GM21717 (cell line): ENCODE measurements around the gene SRP54.
"Not testable (repeated sequence)": the region's sequence is repeated elsewhere in the genome, so short reads cannot be mapped to it uniquely, and the experiment has no call there.

Source experiments
- ATAC-seq: cut with Tn5 transposase; IDR thresholded peaks from one replicate; pipeline ENCODE4 v1.9.1; 2021; ENCODE audit warnings: mild to moderate bottlenecking, moderate library complexity; ENCODE audit not compliant: unreplicated experiment

Gene SRP54

DNA sequence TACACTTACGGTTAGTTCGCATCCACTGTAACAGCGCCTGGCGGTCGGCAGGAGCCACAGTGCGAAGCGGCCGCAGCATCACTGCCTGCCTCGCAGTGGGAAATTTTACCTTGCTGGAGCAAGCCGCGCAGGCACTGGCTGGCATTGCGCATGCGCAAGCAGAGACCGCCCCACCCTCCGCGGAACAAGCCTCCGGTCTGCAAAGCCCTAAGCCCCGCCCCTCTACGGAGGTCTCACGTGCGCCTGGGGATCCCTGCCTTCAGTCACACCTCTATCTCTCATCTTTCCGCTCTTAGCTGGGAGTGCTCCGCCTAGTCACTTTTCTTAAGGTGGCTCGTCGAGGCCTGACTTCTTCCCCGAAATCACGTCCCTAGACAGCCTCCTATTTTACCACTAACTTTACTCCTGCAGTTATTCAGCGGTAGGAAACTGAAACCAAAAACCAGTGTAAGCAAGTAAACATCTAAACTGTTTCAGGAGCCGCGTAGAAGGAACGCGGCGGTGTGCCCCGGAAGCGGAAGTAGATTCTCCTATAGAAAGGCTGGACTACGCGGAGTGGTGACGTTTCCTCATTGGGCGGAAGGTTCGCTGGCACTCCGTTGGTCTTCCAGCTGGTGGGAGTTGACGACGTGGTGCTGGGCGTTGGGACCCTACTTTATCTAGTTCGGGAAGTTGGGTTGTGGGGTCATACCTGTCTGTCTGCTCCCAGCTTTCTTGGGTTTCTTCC lies at the start of gene SRP54:
TSS of gene SRP54 (plus strand) at position 572 of the 727 bp plus-strand sequence. CDS start 13,718 bp downstream, outside the sequence.
- peak; percentile 87 for ATAC-seq

DNA sequence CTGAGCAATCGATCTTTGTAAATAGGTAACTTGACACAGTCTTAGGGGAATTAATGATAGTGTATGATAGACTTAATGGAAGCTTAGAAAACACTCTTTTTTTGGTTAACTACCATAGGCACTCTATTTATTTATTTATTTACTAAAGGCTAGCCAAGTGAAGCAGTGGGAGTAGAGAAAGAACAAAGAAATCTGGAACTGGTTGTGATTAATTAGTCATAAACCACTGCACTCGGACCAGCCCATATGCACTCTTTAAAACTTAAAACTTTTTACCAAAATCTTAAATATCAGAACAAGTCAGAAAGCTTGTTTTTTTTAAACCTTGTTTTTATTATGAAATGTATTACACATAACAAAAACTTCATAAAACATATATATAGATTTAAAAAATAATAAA lies 49.5 kb upstream of the SRP54 start:
- no peak for ATAC-seq

DNA sequence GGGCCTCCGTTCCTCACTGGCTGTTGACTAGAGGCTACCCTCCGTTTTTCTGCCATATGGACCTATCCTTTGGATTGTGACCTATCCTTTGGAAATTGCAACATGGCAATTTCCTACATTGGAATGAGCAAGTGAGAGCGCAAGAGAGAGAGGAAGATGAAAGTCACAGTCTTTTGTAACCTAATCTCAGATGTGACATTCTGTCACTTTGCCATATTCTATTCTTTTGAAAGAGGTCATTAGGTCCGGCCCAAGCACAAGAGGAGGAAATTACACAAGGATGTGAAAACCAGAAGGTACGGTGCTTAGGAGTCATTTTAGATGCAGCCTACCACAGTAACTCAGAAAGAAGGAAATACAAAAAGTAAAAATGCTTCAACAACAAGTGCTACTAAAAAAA lies 47.3 kb upstream of the SRP54 start:
- no peak for ATAC-seq

DNA sequence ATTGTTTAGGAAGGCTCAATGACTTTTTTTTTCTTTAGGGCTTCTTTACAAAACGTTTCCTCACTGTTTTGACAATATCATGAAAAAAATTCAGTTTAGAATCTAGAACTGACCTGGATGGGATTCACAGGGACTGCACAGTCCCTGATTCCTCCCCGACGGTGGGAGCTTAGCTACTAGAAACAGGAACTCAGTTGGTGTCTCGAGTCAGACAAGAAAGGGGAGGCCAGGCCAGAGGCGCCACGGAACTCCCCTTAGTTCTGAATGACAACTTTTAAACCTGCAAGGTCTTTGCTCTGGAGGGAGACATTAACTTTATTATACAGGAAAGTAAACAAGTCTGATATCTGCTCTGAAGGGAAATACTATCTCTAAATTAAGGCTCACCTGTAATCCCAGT lies 45.4 kb upstream of the SRP54 start:
- no peak for ATAC-seq

DNA sequence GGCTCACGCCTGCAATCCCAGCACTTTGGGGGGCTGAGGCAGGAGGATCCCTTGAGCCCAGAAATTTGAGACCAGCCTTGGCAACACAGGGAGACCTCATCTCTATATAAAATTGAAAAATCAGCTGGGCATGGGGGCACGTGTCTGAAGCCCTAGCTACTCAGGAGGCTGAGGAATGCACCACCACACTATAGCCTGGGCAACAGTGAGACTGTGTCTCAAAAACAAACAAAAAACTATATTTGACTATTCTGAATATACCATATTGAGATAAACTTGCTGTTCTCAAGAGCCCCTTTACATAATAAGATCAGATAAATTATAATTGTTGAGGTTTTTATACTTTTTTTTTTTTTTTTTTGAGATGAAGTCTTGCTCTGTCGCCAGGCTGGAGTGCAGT lies 44.9 kb upstream of the SRP54 start:
- ATAC-seq, result no peak

DNA sequence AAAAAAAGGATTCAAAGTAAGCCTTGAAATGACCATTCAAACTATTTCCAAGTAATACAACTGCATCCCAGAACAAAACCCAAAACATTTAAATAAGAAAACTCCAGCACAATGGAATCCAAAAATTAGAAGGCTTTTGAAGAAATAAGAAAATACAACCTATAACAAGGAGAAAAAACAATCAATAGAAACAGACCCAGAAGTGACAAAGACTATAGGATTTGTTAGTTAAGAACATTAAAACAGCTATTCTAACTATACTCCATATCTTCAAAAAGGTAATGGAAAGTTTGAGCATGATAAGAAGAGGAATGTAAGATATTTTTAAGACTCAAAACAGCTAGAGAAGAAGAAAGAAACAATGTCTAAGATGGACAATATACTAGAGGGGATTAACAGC lies 39.3 kb upstream of the SRP54 start:
- ATAC-seq, result no peak

DNA sequence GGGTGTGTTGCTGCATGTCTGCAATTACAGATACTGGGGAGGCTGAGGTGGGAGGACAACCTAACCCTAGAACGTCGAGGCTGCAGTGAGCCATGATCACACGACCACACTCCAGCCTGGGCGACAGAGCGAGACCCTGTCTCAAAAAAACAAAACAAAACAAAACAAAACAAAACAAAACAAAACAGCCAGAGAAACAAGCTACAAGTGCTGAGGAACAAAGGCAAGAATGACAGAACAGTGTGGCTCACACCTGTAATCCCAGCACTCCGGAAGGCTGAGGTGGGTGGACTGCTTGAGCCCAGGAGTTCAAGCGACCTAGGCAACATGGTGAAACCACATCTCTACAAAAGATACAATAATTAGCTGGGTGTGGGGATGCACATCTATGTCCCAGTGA lies 38.0 kb upstream of the SRP54 start:
- no peak for ATAC-seq

DNA sequence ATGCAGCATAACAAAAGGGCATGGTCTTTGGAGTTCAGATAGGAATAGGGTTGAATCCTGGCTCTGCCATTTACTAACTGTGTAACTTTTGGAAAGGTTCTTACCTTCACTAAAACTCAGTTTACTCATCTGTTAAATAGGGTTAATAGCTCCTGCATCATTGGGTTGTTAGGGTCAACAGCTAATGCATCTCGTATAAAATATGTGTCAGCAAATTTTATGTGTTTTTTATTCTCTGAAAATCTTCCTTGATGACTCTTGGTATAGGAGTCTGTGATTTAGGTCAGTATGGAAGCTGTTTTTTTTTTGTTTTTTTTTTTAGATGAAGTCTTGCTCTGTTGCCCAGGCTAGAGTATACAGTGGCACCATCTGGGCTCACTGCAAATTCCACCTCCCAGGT lies 36.1 kb upstream of the SRP54 start:
- no peak for ATAC-seq

DNA sequence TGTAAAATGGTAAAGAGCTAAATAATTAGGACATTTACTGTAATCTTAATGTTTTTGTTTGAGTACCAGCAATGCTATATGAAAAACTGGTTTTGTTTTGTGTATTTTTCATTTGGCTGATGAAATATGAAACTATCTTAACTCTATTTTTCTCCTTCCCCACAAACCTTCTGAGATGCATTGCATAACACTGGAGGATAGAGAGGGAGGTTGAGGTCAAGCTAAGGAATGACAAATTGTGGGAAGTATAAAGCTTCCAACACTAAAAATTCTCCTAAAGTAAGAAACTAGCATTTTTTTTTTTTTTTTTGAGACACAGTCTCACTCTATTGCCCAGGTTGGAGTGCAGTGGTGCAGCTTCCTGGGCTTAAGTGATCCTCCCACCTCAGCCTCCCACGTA lies 31.5 kb upstream of the SRP54 start:
- ATAC-seq, result no peak

DNA sequence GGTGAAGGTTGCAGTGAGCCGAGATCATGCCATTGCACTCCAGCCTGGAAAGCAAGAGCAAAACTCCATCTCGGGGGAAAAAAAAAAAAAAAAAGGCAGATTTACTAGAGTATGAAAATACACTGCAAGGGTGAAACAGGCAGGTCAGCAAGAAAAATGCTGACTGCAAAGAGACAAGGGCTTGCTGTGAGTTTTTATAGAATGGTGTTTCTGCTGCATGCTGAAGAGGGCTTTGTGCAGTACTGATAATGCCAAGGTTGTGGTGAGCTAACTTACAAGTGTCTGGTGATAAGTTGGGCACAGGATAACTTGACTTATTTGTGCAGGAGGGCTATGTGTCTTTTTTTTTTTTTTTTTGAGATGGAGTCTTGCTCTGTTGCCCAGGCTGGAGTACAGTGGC lies 25.9 kb upstream of the SRP54 start:
- ATAC-seq, result no peak

DNA sequence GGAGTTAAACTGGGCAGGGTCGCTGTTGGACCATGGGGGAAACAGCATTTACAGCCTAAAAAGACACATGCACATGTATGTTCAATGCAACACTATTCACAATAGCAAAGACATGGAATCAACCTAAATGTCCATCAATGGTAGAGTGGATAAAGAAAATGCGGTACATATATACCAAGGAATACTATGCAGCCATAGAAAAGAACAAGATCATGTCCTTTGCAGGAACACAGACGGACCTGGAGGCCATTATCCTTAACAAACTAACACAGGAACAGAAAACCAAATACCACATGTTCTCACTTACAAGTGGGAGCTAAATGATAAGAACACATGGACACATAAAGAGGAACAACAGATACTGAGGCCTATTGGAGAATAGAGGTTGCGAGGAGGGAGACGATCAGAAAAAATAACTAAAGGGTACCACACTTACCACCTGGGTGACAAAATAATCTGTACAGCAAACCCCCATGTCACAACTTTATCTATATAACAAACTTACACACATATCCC lies 25.0 kb upstream of the SRP54 start:
- no peak for ATAC-seq

DNA sequence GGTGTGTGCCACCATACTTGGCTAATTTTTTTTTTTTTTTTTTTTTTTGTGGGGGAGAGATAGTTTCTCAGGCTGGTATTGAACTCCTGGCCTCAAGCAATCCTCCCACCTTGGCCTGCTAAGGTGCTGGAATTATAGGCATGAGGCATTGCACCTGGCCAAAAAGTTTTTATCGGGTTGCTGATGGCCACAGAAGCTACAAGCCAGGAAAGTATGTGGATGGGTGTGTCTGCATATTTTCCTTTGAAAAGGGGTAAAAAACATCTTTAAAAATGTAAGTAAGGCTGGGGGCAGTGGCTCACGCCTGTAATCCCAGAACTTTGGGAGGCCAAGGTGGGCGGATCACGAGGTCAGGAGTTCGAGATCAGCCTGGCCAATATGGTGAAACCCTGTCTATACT lies 20.7 kb upstream of the SRP54 start:
- not testable (repeated sequence) for ATAC-seq

DNA sequence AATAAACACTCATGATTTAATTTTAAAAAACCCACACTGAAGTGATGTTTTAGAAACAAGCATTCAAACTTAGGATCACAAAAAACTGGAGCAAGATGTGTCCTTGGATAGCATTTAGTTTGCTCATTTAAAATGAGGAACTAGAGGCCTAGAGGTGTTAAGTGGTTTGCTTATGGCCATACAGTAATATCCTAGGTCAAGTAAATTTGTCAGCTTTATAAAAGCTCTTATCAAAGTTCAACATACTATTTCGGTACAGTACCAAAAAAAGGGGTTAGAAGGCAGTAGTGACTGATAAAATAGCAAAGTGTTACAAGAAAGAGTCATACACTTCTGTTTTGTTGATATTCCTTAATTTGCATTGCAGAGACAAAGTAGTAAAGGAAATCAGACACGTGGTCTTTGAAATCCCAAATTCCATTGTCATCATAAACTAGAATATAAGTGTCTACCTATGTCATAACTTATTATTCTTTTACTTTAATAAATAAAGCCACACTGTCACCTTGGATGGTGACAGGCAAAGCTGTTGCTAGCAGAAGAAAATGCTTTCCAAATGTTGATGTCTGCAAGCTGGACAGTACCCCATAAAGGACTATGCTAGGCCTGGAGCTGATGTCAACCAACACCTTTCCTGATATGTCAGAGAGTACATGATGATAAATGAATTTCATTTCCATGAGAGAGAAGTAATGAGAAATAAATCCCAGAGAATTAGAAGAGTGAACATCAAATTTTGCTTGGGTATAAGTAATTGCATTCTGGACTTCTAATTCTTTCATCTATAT lies 17.6 kb upstream of the SRP54 start:
- no peak for ATAC-seq

DNA sequence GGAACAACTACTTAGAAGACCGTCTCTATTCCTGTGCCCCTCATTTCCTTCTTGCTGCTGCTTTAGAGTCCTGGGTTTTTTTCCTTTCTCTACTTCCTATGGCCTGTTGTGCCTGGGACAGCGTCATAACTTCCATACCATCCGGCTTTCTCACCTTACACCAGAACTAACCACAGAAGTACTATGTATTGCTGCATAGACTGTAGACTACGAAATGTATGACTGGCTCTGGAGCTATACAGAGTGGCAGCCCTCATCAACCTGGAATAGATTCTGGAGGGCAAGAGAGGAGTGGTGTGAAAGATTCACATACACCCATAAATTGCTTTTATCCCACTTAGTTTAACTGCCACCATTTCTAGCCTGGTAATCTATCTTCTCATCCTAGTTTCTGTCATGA lies 16.9 kb upstream of the SRP54 start:
- no peak for ATAC-seq

DNA sequence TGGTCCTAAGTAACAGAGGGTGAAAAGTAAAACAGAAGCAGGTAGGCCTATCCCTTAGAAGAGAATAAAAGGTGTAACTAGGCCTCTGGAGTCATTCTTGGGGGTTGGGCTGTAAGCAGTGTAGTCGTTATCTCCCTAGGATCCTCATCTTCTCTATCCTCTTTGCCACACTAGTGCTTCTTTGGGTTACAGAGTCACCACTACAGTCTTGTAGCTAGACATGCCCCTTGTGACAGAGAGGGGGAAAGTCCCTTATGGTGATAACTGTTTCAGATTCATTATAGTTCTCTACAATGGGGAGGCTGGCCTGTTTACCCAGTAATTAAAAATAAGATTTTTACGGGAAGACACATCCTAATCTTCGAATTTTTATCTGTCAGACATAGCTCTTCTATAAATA lies 16.4 kb upstream of the SRP54 start:
- peak; percentile 82 for ATAC-seq

DNA sequence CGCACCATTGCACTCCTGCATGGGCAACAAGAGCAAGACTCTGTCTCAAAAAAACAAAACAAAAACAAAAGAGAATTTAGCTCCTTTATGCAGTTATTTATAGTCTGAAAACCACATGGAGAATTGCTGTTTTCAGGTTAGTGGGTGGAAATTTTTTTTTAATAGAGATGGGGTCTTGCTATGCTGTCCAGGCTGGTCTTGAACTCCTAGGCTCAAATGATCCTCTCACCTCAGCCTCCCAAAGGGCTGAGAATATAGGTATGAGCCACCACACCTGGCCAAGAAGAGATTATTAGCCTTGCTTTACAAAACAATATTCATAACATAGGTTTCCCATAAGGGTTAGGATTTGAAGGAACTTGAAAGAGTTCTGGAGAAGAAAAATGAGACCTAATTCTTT lies 12.1 kb upstream of the SRP54 start:
- no peak for ATAC-seq

DNA sequence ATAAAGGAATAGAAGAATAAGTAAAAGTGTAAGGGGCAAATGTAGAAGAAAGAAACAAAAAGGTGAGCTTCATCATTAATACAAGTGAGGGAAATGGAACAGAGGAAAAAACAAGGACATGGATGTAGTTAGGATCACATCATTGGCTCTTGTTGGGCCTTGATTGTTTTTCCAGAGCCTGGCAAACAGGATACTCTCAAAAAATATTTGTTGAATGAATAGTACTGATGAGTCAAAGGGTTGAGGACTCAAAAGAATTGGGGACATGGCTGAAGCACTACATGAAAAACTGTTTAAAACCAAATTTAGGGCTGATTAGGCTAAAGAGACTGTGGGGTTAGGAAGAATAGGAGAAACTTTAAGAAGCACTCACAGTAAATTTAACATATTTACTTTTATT lies 11.4 kb upstream of the SRP54 start:
- no peak for ATAC-seq

DNA sequence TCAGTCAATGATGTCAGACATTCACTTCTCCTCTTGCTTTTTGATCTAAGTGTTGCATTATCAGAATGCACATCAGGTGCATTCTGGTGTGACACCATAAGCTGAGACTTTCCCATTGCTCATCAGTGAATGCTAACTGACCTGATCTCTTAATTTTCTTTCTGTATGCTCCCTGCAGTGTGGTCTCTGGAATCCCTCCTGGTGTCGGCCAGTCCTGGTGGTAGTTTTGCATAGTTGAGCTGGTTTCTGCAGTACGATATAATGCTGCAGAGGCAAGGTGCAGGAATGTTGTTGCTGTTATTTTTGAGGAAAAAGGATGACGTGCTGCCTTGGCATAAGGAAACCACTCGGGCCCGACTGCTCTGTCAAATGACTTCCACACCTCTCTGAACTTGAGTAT lies 11.0 kb upstream of the SRP54 start:
- no peak for ATAC-seq

DNA sequence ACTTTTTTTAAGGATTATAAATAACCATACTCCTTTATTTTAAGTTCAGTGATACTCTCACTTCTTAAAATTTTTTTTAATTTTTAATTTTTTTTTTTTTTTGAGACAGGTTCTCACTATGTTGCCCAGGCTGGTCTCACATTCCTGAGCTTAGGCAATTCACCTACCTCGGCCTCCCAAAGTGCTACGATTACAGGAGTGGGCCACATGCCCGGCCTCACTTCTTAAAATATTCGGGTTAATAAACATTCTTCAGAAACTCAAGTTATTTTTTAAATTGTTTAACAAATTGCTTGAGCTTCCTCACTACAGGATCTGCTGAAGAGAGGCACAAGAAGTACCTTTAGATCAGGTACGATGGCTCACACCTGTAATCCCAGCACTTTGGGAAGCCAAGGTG lies 4.3 kb upstream of the SRP54 start:
- ATAC-seq, result no peak

DNA sequence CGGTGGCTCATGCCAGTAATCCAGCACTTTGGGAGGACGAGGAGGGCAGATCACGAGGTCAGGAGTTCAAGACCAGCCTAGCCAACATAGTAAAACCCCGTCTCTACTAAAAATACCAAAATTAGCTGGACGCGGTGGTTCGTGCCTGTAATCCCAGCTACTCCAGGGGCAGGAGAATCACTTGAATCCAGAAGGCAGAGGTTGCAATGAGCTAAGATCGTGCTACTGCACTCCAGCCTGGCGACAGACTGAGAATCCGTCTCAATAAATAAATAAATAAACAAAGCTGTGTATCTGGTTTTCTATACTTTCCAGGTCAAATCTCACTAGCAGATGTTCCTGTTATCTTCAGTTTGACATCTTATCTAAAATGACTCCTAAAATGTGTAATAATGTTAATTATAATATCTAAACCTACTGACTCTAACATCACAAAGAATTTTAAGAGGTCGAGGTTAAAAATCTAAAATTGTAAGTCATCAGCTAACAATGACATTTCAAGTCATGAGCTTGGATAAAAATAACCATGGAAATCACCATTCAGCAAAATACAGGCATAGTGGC lies 2.4 kb upstream of the SRP54 start:
- ATAC-seq, result no peak

DNA sequence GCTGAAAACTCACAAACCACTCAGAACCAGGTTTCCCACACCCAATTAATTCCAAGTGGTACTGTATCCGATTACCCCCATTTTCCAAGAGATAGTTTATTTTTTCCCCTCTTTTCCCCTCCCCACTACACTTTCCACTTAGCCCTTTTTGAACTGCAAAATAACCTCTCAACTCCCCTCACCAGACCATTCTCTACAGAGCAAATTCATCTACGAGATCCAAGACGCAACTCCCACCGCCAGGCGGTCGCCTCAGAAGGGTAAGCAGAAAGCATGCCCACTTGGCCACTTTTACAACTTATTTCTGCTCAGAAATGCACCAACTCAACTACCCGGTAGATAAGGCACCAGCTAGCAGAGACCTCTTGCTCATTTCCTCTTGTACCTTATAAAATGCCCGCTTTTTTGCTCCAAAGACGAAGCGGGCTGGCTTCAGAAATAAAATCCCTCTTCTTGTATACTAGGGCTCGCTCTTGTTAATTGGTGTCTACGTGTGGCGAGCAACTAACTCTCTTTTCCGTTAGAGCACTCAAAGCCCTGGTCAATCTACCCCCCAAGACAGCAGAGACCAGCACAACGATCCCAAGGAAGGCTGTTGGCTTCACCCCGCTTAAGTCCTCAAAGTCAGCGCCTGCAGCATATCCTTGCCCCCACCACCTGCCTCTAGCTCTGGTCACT lies 910 bp upstream of the SRP54 start:
- ATAC-seq, result peak; percentile 0
